Measurements from ENCODE around the gene ANHX. TPM values are rescaled to one million over a fixed set of nuclear protein-coding genes. Genes with fewer than 3 reads are reported as not detected.
A peak's percentile ranks its signal among the peaks of the same experiment; 100 is the strongest.

Gene ANHX
- total RNA-seq, 6 experiments from 2014 or later: not detected

GRCh38 chr12:133181238-133181959 is 54.3 kb downstream of the ANHX start, which contains the start of gene ZNF268:
Gene ZNF268 (plus strand): TSS chr12:133181495. CDS start chr12:133181998, 503 bp downstream.
- peak; percentile 99 to 100 (median 100) for ATAC-seq
- Histone ChIP-seq H3K36me3 (peaks cover 0 to 11% (median 0%) of the 10 kb centered on the region in 4 donors), H3K27ac (peak within 1 kb of the TSS; percentile 41 to 63 (median 54)), H3K27me3 (no peaks in the 10 kb centered on the region), H3K4me1 (peaks cover 0 to 5% (median 3%) of the 10 kb centered on the region in 4 donors), H3K9me3 (peaks cover 0 to 5% (median 3%) of the 10 kb centered on the region in 4 donors), H3K4me3 (peak within 1 kb of the TSS; percentile 68 to 98 (median 88))
- intact Hi-C loops (cut with DNase I): no loop called here
- peak; percentile 72 to 93 (median 87) for TF ChIP-seq CTCF (IDR thresholded peaks at IDR 0.05)
- no peak for TF ChIP-seq POLR2A (IDR thresholded peaks at IDR 0.05)
- DNase-seq: peak; percentile 90 to 95 (median 95)
- WGBS (ENCODE audit: insufficient coverage, low coverage, low lambda C conversion rate, missing lambda C conversion rate): under 1% methylated on average over 28 of the region's 40 CpGs

- Histone ChIP-seq H3K27ac (no peak overlapping the region), H3K4me1 (peaks cover 0 to 5% (median 3%) of the 10 kb centered on the region in 4 donors), H3K27me3 (no peaks in the 10 kb centered on the region), H3K9me3 (peaks cover 0 to 5% (median under 1%) of the 10 kb centered on the region in 4 donors), H3K36me3 (peaks cover 0 to 6% (median 0%) of the 10 kb centered on the region in 4 donors), H3K4me3 (peak overlapping the region in 2 of 3 donors; percentile 68 to 88)
- intact Hi-C loops (cut with DNase I): no loop called here
- TF ChIP-seq POLR2A (IDR thresholded peaks at IDR 0.05): no peak
- TF ChIP-seq CTCF (IDR thresholded peaks at IDR 0.05): no peak
- no peak for DNase-seq
- WGBS (ENCODE audit: insufficient coverage, low coverage, low lambda C conversion rate, missing lambda C conversion rate): 84% methylated on average over 8 of the region's 8 CpGs
- ATAC-seq: no peak
These were observed 55.0 kb downstream of the ANHX start for GRCh38 chr12:133180669-133181068.

- WGBS (ENCODE audit: insufficient coverage, low coverage, low lambda C conversion rate, missing lambda C conversion rate): 64% methylated on average over 1 of the region's 1 CpG
These were observed 60.8 kb downstream of the ANHX start for GRCh38 chr12:133174901-133175300.

GRCh38 chr12:133172491-133172890 is 63.2 kb downstream of the ANHX start:
- TF ChIP-seq POLR2A (IDR thresholded peaks at IDR 0.05) (no peak), CTCF (IDR thresholded peaks at IDR 0.05) (no peak)
- WGBS (ENCODE audit: insufficient coverage, low coverage, low lambda C conversion rate, missing lambda C conversion rate): 60% methylated on average over 1 of the region's 1 CpG
- Histone ChIP-seq H3K27me3 (no peaks in the 10 kb centered on the region), H3K27ac (no peak overlapping the region), H3K4me3 (no peak overlapping the region), H3K36me3 (no peaks in the 10 kb centered on the region), H3K4me1 (no peaks in the 10 kb centered on the region), H3K9me3 (peaks cover 0 to 27% (median 3%) of the 10 kb centered on the region in 4 donors)
- intact Hi-C loops (cut with DNase I): no loop called here
- ATAC-seq (no peak), DNase-seq (no peak)

More at GRCh38 chr12:133174901-133175300, 60.8 kb downstream of the ANHX start:
- intact Hi-C loops (cut with DNase I): no loop called here
- H3K4me3 ChIP-seq: no peak overlapping the region
- H3K9me3 ChIP-seq: peaks cover 0 to 26% (median 0%) of the 10 kb centered on the region in 4 donors
- H3K27ac ChIP-seq: no peak overlapping the region
- H3K36me3 ChIP-seq: no peaks in the 10 kb centered on the region
- H3K4me1 ChIP-seq: no peaks in the 10 kb centered on the region
- no peaks in the 10 kb centered on the region for H3K27me3 ChIP-seq
- ATAC-seq (no peak), DNase-seq (no peak)
- TF ChIP-seq CTCF (IDR thresholded peaks at IDR 0.05) (no peak), POLR2A (IDR thresholded peaks at IDR 0.05) (no peak)

Small RNAs within 50 kb of the gene (small RNA-seq; reads per million reads assigned to genes)
- gene RF00019: 0 reads per million in 2 experiments
- gene RNU6-717P: 0 reads per million in 2 experiments

Other genes starting within 250 kb of the ANHX start
- gene ZNF26, start 249.5 kb downstream of the ANHX start, total RNA-seq: 10 to 100 TPM in 1 of 6 experiments, 1 to 10 TPM in 5; 3.2 to 14.9 (median 3.9) TPM
- gene ZNF84, start 198.4 kb downstream of the ANHX start, total RNA-seq: 10 to 100 TPM in 2 of 6 experiments, 1 to 10 TPM in 4; 5.1 to 10.2 (median 8.5) TPM
- 1 to 10 TPM; 5.9 to 9.3 (median 6.9) TPM for gene ZNF140, start 155.0 kb downstream of the ANHX start, total RNA-seq
- gene ZNF891, start 105.6 kb downstream of the ANHX start, total RNA-seq: under 1 TPM; 0.50 to 0.92 (median 0.79) TPM
- 1 to 10 TPM; 3.1 to 5.3 (median 3.8) TPM for gene ZNF10, start 105.2 kb downstream of the ANHX start, total RNA-seq
- gene ZNF268, start 54.4 kb downstream of the ANHX start, total RNA-seq: 10 to 100 TPM in 4 of 6 experiments, 1 to 10 TPM in 2; 8.2 to 14.2 (median 10.7) TPM